Ovary (tissue), 9 donors: ENCODE data around the gene SPCS1. TPM values are rescaled to one million over a fixed set of nuclear protein-coding genes. Genes with fewer than 3 reads are reported as not detected.

Experiments used
- DNase-seq, 5 donors: peaks; one replicate each; pipeline ENCODE4 v3.0.0-alpha.2; 2019 to 2020
- H3K27ac ChIP-seq, 2 donors: fragments of 200-600 bp; one replicate each; pipeline versions ENCODE4 v1.5.1 to v1.8.0; 2019 to 2022
- H3K27me3 ChIP-seq: fragments of 200-600 bp; one replicate; pipeline ENCODE4 v1.8.0; 2022
- H3K36me3 ChIP-seq: fragments of 200-600 bp; sonication (generic); one replicate; pipeline ENCODE4 v1.5.1; 2019
- H3K4me1 ChIP-seq: one replicate; pipeline ENCODE4 v1.8.1; 2013; ENCODE audit warnings: mild to moderate bottlenecking, moderate library complexity; ENCODE audit not compliant: insufficient read depth
- H3K4me3 ChIP-seq: fragments of 200-600 bp; sonication (generic); one replicate; pipeline ENCODE4 v1.5.1; 2017
- H3K9me3 ChIP-seq, 2 donors: fragments of 200-600 bp in 1 of 2; sonication (generic) in 1 of 2; one replicate each; pipeline versions ENCODE4 v1.5.1 to v1.8.1; 2013 to 2019; ENCODE audit warnings: mild to moderate bottlenecking in 1 of 2, moderate library complexity in 1 of 2
- EP300 ChIP-seq: sonication (generic); formaldehyde crosslinking; IDR thresholded peaks from one replicate; pipeline ENCODE4 v1.6.1; 2017; ENCODE audit warnings: antibody characterized with exemption
- POLR2A ChIP-seq: fragments of 450-650 bp; IDR thresholded peaks from one replicate; pipeline ENCODE4 v1.6.1; 2017; ENCODE audit warnings: antibody characterized with exemption, mild to moderate bottlenecking, moderate library complexity
- WGBS, 3 donors: extraction: QIAGEN DNeasy Blood & Tissue Kit in 1 of 3; methylation state at CpG; one replicate each; pipeline versions ENCODE4 v1.1.5 to v1.1.7; 2013 to 2017; 5-methylcytosine and 5-hydroxymethylcytosine counted together
- intact Hi-C, 4 donors: fragments of 100-400 bp; cut with DNase I; formaldehyde crosslinking; loops; one replicate each; pipeline versions ENCODE4 v1.11.0 to v1.15.1; 2022 to 2023
- polyA plus RNA-seq, 2 donors: library from polyadenylated mRNA; stranded (reverse); fragments of 200-250 nt in 1 of 2; fragments of 350-450 nt in 1 of 2; fragmentation: Illumina TruSeq in 1 of 2; extraction: RNeasy Lipid Tissue Mini Kit (QIAGEN cat#74804) in 1 of 2; gene quantifications; one replicate each; pipeline ENCODE4 v1.2.3, GENCODE V29; 2013 to 2014
- small RNA-seq: library from RNA; depleted of rRNA; stranded (forward); fragments of <200 nt; gene quantifications from one replicate; pipeline ENCODE3, GENCODE V24; 2016
- total RNA-seq, 7 donors: library from RNA; depleted of rRNA in 2 of 7; stranded (reverse); fragments of >200 nt in 2 of 7; fragmentation: NEBNext Ultra II Directional in 3 of 7; extraction: Animal tissue kit (Norgen Biotek cat#: 25700) in 3 of 7; gene quantifications; one replicate each; pipeline versions ENCODE4 v1.1.0 to v1.2.4, GENCODE V29; 2016 to 2023
- TF ChIP-seq, protein P1 (sequence below), 3 donors: fragments of 450-650 bp in 2 of 3; fragments of 200-600 bp in 1 of 3; IDR thresholded peaks; one replicate each; pipeline versions ENCODE4 v1.5.1 to v1.8.0; 2016 to 2022; ENCODE audit warnings: antibody characterized with exemption in 3 of 3, mild to moderate bottlenecking in 1 of 3
- donor health status: DM: no; HTN: no; CAD: no; lungs with moderate emphysema.
- donor health status: DM: no; HTN: no; CAD: no.
- donor health status: Bipolar disorder and iron deficiency.
- donor health status: DM: yes; HTN: yes; CAD: no.
- donor health status: DM: no; HTN: no; CAD: no.
- donor health status: DM: yes; HTN: yes; CAD: no.

Gene SPCS1
- total and polyA plus RNA-seq, 9 donors: 67.7 to 216 (median 96.6) TPM

DNA sequence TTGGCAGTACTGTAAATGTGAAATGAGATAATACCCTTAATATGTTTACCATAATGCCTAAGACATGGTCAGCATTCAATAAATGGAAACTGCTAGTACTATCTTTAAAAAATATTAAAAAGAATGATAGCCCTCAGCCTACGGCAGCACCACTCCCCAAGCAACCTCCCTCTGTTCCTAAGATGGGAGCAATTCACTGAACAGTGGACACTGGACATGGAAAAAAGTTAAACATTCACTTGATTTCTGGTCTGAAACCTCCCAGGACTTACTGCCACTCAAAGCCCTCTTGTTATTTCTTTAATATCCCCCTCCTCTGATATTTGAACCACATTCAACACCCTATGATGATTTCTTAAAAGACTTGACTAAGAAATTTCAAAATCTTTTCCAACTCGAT lies 37.8 kb downstream of the SPCS1 start:
- DNase-seq: no peak
- H3K4me1 ChIP-seq: no peaks in the 10 kb centered on the region
- no peaks in the 10 kb centered on the region for H3K9me3 ChIP-seq
- no peak for TF ChIP-seq EP300
- TF ChIP-seq POLR2A: no peak
- TF ChIP-seq, protein P1, sequence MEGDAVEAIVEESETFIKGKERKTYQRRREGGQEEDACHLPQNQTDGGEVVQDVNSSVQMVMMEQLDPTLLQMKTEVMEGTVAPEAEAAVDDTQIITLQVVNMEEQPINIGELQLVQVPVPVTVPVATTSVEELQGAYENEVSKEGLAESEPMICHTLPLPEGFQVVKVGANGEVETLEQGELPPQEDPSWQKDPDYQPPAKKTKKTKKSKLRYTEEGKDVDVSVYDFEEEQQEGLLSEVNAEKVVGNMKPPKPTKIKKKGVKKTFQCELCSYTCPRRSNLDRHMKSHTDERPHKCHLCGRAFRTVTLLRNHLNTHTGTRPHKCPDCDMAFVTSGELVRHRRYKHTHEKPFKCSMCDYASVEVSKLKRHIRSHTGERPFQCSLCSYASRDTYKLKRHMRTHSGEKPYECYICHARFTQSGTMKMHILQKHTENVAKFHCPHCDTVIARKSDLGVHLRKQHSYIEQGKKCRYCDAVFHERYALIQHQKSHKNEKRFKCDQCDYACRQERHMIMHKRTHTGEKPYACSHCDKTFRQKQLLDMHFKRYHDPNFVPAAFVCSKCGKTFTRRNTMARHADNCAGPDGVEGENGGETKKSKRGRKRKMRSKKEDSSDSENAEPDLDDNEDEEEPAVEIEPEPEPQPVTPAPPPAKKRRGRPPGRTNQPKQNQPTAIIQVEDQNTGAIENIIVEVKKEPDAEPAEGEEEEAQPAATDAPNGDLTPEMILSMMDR (IDR thresholded peaks at IDR 0.05): no peak
- H3K4me3 ChIP-seq: no peak overlapping the region
- H3K27me3 ChIP-seq: no peaks in the 10 kb centered on the region
- intact Hi-C loops: loop anchor here in 1 of 4 donors (5.0 kb wide), 1 partner anchor 329 kb away; no protein-coding TSS in a partner anchor
- H3K27ac ChIP-seq: no peak overlapping the region
- H3K36me3 ChIP-seq: no peaks in the 10 kb centered on the region
- WGBS, 3 donors: 85 to 88% (median 86%) methylated on average over 2 of the region's 2 CpGs

DNA sequence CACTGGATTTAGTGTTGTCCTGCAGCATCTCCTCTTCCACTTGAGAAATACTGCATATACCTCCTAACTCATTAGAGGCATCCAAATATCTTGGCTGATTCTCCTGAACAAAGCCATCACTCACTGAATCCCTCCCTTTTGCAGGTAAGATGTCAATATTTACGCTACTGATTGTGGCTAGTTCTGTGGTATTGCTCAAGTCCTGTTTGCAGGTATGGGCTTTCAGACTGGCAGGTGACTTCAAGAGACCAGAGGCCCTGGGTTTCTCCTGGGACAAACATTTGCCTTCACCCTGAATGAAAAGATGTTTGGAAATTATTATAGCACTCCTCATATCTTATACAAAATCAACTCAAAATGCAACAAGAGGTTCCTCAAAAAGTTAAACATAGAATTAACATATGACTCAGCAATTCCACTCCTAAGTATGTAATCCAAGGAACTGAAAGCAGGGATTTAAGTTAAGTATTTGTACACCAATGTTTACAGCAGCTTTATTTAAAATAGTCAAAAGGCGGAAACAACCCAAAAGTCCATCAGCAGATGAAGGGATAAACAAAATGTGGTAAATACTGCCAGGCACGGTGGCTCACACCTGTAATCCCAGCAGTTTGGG lies 46.2 kb downstream of the SPCS1 start:
- H3K27ac ChIP-seq: no peak overlapping the region
- no peaks in the 10 kb centered on the region for H3K36me3 ChIP-seq
- no peak for DNase-seq
- TF ChIP-seq EP300 (no peak), POLR2A (no peak)
- TF ChIP-seq, protein P1 (IDR thresholded peaks at IDR 0.05): no peak
- intact Hi-C loops: no loop called here
- 93 to 97% (median 97%) methylated on average over 3 of the region's 3 CpGs for WGBS, 3 donors
- H3K4me1 ChIP-seq: no peaks in the 10 kb centered on the region
- H3K9me3 ChIP-seq: no peaks in the 10 kb centered on the region
- H3K27me3 ChIP-seq: no peaks in the 10 kb centered on the region
- no peak overlapping the region for H3K4me3 ChIP-seq

DNA sequence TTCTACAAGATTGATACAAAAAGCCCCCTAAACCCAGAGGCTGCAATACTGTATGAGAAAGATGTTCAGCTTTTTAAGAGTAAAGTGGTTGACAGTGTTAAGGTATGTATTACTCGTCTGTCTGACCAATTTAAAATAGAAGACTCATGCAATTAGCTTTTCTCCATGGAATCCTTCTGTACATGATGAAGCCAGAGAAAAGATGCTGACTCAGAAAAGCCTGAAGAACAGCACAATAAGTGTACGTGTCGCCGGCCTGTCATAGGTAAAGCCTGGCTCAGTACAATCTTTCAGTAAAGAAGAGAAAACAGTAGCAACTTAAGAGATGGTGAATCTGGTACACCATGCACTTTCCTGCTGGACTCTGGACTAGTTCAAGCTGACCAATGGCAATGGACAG lies 48.5 kb downstream of the SPCS1 start:
- Histone ChIP-seq H3K9me3 (no peaks in the 10 kb centered on the region), H3K4me3 (no peak overlapping the region), H3K27ac (no peak overlapping the region), H3K36me3 (no peaks in the 10 kb centered on the region), H3K4me1 (no peaks in the 10 kb centered on the region), H3K27me3 (no peaks in the 10 kb centered on the region)
- TF ChIP-seq EP300: no peak
- no peak for TF ChIP-seq POLR2A
- TF ChIP-seq, protein P1 (IDR thresholded peaks at IDR 0.05): no peak
- DNase-seq: no peak
- WGBS, 3 donors: 92 to 96% (median 96%) methylated on average over 4 of the region's 4 CpGs
- intact Hi-C loops: no loop called here

DNA sequence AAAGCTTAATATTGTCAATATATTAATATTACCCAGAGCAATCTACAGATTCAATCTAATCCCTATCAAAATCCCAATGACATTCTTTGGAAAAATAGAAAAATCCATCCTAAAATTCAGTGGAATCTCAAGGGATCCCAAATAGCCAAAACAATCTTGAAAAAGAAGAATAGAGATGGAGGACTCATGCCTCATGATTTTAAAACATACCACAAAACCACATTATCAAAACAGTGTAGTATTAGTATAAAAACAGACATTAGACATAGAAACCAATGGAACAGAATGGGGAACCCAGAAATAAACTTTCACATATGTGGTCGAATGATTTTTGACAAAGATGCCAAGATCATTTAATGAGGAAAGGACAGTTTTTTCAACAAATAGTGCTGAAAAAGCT lies 50.2 kb downstream of the SPCS1 start:
- no peak for DNase-seq
- Histone ChIP-seq H3K4me3 (no peak overlapping the region), H3K36me3 (no peaks in the 10 kb centered on the region), H3K4me1 (no peaks in the 10 kb centered on the region), H3K9me3 (no peaks in the 10 kb centered on the region), H3K27me3 (no peaks in the 10 kb centered on the region), H3K27ac (no peak overlapping the region)
- no peak for TF ChIP-seq EP300
- TF ChIP-seq, protein P1 (IDR thresholded peaks at IDR 0.05): no peak
- no peak for TF ChIP-seq POLR2A
- intact Hi-C loops: no loop called here
- WGBS, 3 donors: 96 to 98% (median 98%) methylated on average over 1 of the region's 1 CpG

Small RNAs within 50 kb of the gene (small RNA-seq; reads per million reads assigned to genes)
- gene AC006254.2 (not detected), gene RF00569 (2,829 reads per million, percentile 98 among the genes with 10 or more reads in this experiment), gene RF01183 (not detected), gene SNORD19 (not detected), gene SNORD19B (not detected), gene SNORD69 (2,479 reads per million, percentile 98 among the genes with 10 or more reads in this experiment)

Other genes starting within 250 kb of the SPCS1 start
- 100 to 1,000 TPM in 2 of 7 donors, 10 to 100 TPM in 5; 31.3 to 114 (median 47.5) TPM for gene STAB1, start 210.8 kb upstream of the SPCS1 start, total RNA-seq
- gene STAB1, start 210.8 kb upstream of the SPCS1 start, polyA plus RNA-seq: 10 to 100 TPM; 21.4 to 50.7 TPM
- 10 to 100 TPM; 19.6 to 76.6 (median 51.9) TPM for gene NT5DC2, start 172.2 kb upstream of the SPCS1 start, total RNA-seq
- 100 to 1,000 TPM in 1 of 2 donors, 10 to 100 TPM in 1; 46.6 to 129 TPM for gene NT5DC2, start 172.2 kb upstream of the SPCS1 start, polyA plus RNA-seq
- 10 to 100 TPM in 6 of 7 donors, 1 to 10 TPM in 1; 1.4 to 44.7 (median 27.4) TPM for gene UQCC5, start 169.5 kb upstream of the SPCS1 start, total RNA-seq
- gene UQCC5, start 169.5 kb upstream of the SPCS1 start, polyA plus RNA-seq: 10 to 100 TPM in 1 of 2 donors, 1 to 10 TPM in 1; 7.7 to 53.0 TPM
- 10 to 100 TPM; 63.2 to 95.7 (median 69.7) TPM for gene PBRM1, start 20.2 kb upstream of the SPCS1 start, total RNA-seq
- gene PBRM1, start 20.2 kb upstream of the SPCS1 start, polyA plus RNA-seq: 10 to 100 TPM; 19.8 to 30.9 TPM
- 10 to 100 TPM; 46.0 to 82.7 (median 62.7) TPM for gene GNL3, start 20.1 kb upstream of the SPCS1 start, total RNA-seq
- gene GNL3, start 20.1 kb upstream of the SPCS1 start, polyA plus RNA-seq: 10 to 100 TPM; 39.6 to 41.4 TPM
- gene GLT8D1, start 315 bp upstream of the SPCS1 start, total RNA-seq: 10 to 100 TPM; 42.3 to 67.8 (median 57.4) TPM
- gene GLT8D1, start 315 bp upstream of the SPCS1 start, polyA plus RNA-seq: 10 to 100 TPM; 63.2 to 72.9 TPM
- gene NEK4, start 64.8 kb downstream of the SPCS1 start, total RNA-seq: 10 to 100 TPM; 20.1 to 45.9 (median 32.8) TPM
- 10 to 100 TPM in 1 of 2 donors, 1 to 10 TPM in 1; 8.5 to 12.0 TPM for gene NEK4, start 64.8 kb downstream of the SPCS1 start, polyA plus RNA-seq
- gene ITIH1, start 71.5 kb downstream of the SPCS1 start, total RNA-seq: under 1 TPM in 3 of 7 donors, not detected in 4; 0.42 to 0.79 (median 0.53) TPM
- under 1 TPM in 1 of 2 donors, not detected in 1; 0.45 TPM for gene ITIH1, start 71.5 kb downstream of the SPCS1 start, polyA plus RNA-seq
- gene ITIH3, start 88.7 kb downstream of the SPCS1 start, total RNA-seq: 1 to 10 TPM in 5 of 7 donors, under 1 TPM in 2; 0.23 to 3.1 (median 1.2) TPM
- 10 to 100 TPM in 1 of 2 donors, 1 to 10 TPM in 1; 3.3 to 14.2 TPM for gene ITIH3, start 88.7 kb downstream of the SPCS1 start, polyA plus RNA-seq
- gene ITIH4, start 124.6 kb downstream of the SPCS1 start, total RNA-seq: 1 to 10 TPM; 2.2 to 8.7 (median 4.0) TPM
- 10 to 100 TPM in 1 of 2 donors, 1 to 10 TPM in 1; 2.8 to 14.2 TPM for gene ITIH4, start 124.6 kb downstream of the SPCS1 start, polyA plus RNA-seq
- 10 to 100 TPM in 1 of 7 donors, 1 to 10 TPM in 6; 2.2 to 14.3 (median 5.9) TPM for gene MUSTN1, start 128.9 kb downstream of the SPCS1 start, total RNA-seq
- 10 to 100 TPM; 12.1 to 30.0 TPM for gene MUSTN1, start 128.9 kb downstream of the SPCS1 start, polyA plus RNA-seq
- gene STIMATE, start 191.4 kb downstream of the SPCS1 start, total RNA-seq: 10 to 100 TPM; 11.0 to 29.9 (median 17.8) TPM
- gene STIMATE, start 191.4 kb downstream of the SPCS1 start, polyA plus RNA-seq: 10 to 100 TPM in 1 of 2 donors, 1 to 10 TPM in 1; 7.4 to 11.9 TPM